ENCODE results near the gene HNRNPAB. TPM values are rescaled to one million over a fixed set of nuclear protein-coding genes. Genes with fewer than 3 reads are reported as not detected.

HNRNPAB gene
- total RNA-seq, 1 donor = 40.9 TPM

GRCh38 chr5:178247481-178248456 lies 43.4 kb downstream of the HNRNPAB start:
- no peak overlapping the region for H3K4me2 ChIP-seq (ENCODE audit: insufficient read depth, low read length)
- no peak overlapping the region for H2AFZ ChIP-seq (ENCODE audit: low read length)
- no peaks in the 10 kb centered on the region for H3K27me3 ChIP-seq (ENCODE audit: insufficient read depth, low read length)
- H3K9me3 ChIP-seq (ENCODE audit: low read depth, low read length) = no peaks in the 10 kb centered on the region
- H3K27ac ChIP-seq (ENCODE audit: low read depth, low read length) = no peak overlapping the region
- H3K4me3 ChIP-seq (ENCODE audit: insufficient read depth, low read length) = no peak overlapping the region
- peaks cover 5% of the 10 kb centered on the region for H3K4me1 ChIP-seq (ENCODE audit: insufficient read depth, low read length)
- no peaks in the 10 kb centered on the region for H4K20me1 ChIP-seq (ENCODE audit: insufficient read depth, low read length)
- no peaks in the 10 kb centered on the region for H3K79me2 ChIP-seq (ENCODE audit: insufficient read depth, low read length)
- no peaks in the 10 kb centered on the region for H3K36me3 ChIP-seq (ENCODE audit: insufficient read depth, low read length)
- DNase-seq (ENCODE audit: insufficient read length, low spot score, missing footprints) = peak; percentile 61
- no peak for TF ChIP-seq CTCF (IDR thresholded peaks at IDR 0.05; ENCODE audit: extremely low read depth, low read depth, low read length)

- Histone ChIP-seq H3K4me2 (ENCODE audit: insufficient read depth, low read length) (no peak overlapping the region), H3K27me3 (ENCODE audit: insufficient read depth, low read length) (no peaks in the 10 kb centered on the region), H3K27ac (ENCODE audit: low read depth, low read length) (no peak overlapping the region), H4K20me1 (ENCODE audit: insufficient read depth, low read length) (no peaks in the 10 kb centered on the region), H3K9me3 (ENCODE audit: low read depth, low read length) (no peaks in the 10 kb centered on the region), H3K79me2 (ENCODE audit: insufficient read depth, low read length) (no peaks in the 10 kb centered on the region), H2AFZ (ENCODE audit: low read length) (no peak overlapping the region), H3K4me1 (ENCODE audit: insufficient read depth, low read length) (peaks cover 5% of the 10 kb centered on the region), H3K4me3 (ENCODE audit: insufficient read depth, low read length) (no peak overlapping the region), H3K36me3 (ENCODE audit: insufficient read depth, low read length) (no peaks in the 10 kb centered on the region)
- no peak for DNase-seq (ENCODE audit: insufficient read length, low spot score, missing footprints)
- no peak for TF ChIP-seq CTCF (IDR thresholded peaks at IDR 0.05; ENCODE audit: extremely low read depth, low read depth, low read length)
Measured at GRCh38 chr5:178248750-178249149, 44.4 kb downstream of the HNRNPAB start.

GRCh38 chr5:178249191-178249989 lies 45.1 kb downstream of the HNRNPAB start:
- Histone ChIP-seq H4K20me1 (ENCODE audit: insufficient read depth, low read length) (no peaks in the 10 kb centered on the region), H3K27ac (ENCODE audit: low read depth, low read length) (no peak overlapping the region), H2AFZ (ENCODE audit: low read length) (no peak overlapping the region), H3K36me3 (ENCODE audit: insufficient read depth, low read length) (no peaks in the 10 kb centered on the region), H3K27me3 (ENCODE audit: insufficient read depth, low read length) (no peaks in the 10 kb centered on the region), H3K4me1 (ENCODE audit: insufficient read depth, low read length) (peaks cover 5% of the 10 kb centered on the region), H3K4me2 (ENCODE audit: insufficient read depth, low read length) (no peak overlapping the region), H3K79me2 (ENCODE audit: insufficient read depth, low read length) (no peaks in the 10 kb centered on the region), H3K9me3 (ENCODE audit: low read depth, low read length) (no peaks in the 10 kb centered on the region), H3K4me3 (ENCODE audit: insufficient read depth, low read length) (no peak overlapping the region)
- no peak for TF ChIP-seq CTCF (IDR thresholded peaks at IDR 0.05; ENCODE audit: extremely low read depth, low read depth, low read length)
- DNase-seq (ENCODE audit: insufficient read length, low spot score, missing footprints) = peak; percentile 96

GRCh38 chr5:178250263-178250662 lies 45.9 kb downstream of the HNRNPAB start:
- Histone ChIP-seq H3K27ac (ENCODE audit: low read depth, low read length) (no peak overlapping the region), H4K20me1 (ENCODE audit: insufficient read depth, low read length) (no peaks in the 10 kb centered on the region), H3K9me3 (ENCODE audit: low read depth, low read length) (no peaks in the 10 kb centered on the region), H3K79me2 (ENCODE audit: insufficient read depth, low read length) (no peaks in the 10 kb centered on the region), H3K36me3 (ENCODE audit: insufficient read depth, low read length) (no peaks in the 10 kb centered on the region), H3K4me1 (ENCODE audit: insufficient read depth, low read length) (peaks cover 5% of the 10 kb centered on the region), H3K4me2 (ENCODE audit: insufficient read depth, low read length) (no peak overlapping the region), H3K4me3 (ENCODE audit: insufficient read depth, low read length) (no peak overlapping the region), H2AFZ (ENCODE audit: low read length) (no peak overlapping the region), H3K27me3 (ENCODE audit: insufficient read depth, low read length) (no peaks in the 10 kb centered on the region)
- peak; percentile 58 for DNase-seq (ENCODE audit: insufficient read length, low spot score, missing footprints)
- no peak for TF ChIP-seq CTCF (IDR thresholded peaks at IDR 0.05; ENCODE audit: extremely low read depth, low read depth, low read length)
